Activated gamma-delta T cell treated with anti-CD3 and anti-CD28 coated beads, Interleukin-2, amount 50 U/mL, for 16 hours (primary cell): ENCODE measurements around the gene ULK2.

Experiments
- DNase-seq: peaks from one replicate; pipeline ENCODE4 v3.0.0-alpha.2; 2020; ENCODE audit warnings: low read depth

ULK2 gene

DNA sequence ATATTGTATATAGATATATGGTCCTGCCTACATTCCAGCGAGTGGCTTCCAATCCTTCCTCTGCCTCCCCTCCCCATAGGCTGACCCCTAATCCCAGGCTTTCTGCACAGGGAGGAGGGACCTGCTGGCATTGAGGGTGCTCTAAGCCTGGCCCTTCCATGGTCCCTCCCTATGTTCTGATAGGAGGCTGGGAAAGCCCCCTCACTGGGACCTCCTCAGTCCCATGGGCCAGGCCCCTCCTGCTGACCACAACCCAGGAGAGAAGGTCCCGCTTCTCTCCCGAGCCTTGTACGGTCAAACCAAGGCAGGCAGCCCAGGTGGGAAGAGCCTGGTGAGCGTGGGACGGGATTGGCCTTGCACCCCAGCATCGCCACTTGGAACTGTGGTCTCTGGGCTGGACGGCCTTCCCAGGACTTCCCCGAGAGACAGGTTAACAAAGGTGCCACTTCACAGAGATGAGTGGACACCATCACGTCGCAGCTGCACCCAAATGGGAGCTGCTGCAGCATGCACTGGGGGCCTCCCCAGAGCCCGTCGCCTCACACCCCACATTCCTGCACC, 120.5 kb downstream of the ULK2 start:
- DNase-seq: no peak

GRCh38 chr17:19746517-19746916, 121.2 kb downstream of the ULK2 start:
- DNase-seq: no peak

DNA sequence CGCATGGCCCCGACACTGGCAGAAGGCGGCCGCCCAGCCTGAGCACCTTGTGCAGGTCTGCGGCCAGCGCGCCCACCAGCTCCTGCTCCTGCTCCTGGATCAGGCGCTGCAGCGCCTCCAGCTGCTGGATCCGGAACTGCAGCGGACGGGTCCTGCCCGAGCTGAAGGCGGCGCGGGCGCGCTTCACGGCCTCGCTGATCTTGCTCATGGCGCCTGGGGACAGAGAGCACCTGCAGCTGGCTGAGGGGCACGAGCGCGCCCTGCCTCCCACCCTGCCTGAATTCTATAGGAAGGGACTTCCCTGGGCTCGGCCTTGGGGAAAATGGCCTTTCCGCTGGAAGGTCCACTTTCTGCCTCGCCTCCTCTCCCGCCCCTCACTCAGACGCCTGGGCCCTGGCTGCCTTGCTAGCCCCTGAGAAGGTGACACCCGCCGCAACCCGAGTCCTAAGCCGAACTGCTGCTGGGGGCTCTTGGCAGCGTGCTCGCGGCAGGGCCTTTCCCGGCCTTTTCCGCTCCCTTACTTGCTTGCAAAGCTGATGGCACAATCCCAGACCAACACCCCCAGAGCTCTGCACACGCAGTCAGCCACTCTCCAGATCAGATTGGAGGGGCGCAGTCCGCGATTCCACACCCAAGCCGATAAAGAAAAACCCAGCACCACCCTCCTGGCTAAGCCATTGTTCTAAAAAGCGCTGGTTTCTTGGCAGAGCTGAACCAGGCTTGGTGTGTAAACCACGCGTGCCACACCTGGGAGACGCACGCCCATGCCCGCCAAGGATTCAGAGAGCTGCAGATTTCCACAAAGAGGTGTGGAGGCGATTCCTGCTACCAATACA, 122.6 kb downstream of the ULK2 start:
- peak; percentile 65 for DNase-seq

GRCh38 chr17:19744492-19744891, 123.2 kb downstream of the ULK2 start:
- DNase-seq: no peak

DNA sequence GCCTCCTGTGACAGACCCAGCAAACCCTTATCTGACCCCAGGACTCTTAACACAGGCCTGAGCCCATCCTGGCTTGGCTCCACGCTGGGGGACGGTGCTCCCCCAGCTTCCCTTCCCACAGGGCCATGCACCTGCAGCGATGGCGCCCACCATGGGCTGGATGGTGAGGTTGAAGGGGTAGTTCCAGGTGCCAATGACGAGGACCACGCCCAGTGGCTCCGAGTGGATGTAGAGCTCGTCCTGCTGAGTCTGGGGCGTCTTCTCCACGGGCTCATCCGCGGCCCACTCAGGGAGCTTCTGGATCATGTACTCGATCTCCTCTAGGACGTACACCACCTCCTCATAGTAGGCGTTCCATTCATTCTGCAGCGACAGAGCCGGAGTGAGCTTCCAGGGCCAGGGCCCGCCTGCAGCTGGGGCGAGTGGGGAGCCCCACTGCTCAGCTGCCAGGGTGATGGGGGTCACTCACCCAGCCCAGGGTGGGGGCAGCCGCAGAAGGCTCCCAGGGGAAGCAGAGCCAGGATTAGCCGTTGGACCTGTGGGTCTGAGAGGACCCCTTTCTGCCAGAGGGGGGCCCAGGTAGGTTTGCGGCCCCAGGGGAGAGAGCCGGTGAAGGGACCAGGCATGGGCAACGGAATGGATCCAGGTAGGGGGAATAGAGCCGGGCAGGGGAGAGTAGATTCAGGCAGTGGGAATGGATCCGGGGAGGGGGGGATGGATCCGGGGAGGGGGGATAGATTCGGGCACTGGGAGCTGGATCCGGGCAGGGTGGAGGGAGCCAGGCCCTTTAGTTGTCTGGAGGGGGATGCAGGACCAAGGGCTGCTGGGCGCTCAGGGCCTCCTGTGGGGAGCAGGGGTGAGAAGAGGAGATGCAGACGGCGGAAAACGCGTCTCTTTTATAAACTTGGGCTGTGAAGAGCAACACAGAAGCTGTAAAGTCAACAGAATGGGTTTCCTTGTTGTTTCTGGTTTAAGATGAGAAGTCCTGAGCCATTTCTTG, 124.3 kb downstream of the ULK2 start:
- no peak for DNase-seq

DNA sequence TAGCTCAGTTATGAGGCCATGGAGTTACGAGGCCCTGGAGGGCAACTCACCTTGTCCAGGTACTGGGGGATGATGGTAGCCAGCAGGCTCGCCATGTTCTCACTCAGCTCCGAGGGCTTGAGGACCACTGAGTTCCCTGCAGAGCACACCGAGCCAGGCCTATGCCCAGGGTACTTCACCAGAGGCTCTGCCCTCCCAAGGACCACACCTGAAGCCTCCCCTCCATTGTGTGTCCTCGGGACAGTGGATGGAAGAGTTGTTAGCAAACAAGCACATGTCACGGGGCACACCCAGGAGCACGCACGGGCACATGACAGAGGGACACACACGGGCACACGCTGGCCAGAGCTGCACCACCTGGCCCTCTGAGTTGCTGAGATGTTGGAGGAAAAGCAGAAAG, 125.2 kb downstream of the ULK2 start:
- DNase-seq: no peak

- DNase-seq: no peak
These were observed 125.8 kb downstream of the ULK2 start for GRCh38 chr17:19741832-19742457.

DNA sequence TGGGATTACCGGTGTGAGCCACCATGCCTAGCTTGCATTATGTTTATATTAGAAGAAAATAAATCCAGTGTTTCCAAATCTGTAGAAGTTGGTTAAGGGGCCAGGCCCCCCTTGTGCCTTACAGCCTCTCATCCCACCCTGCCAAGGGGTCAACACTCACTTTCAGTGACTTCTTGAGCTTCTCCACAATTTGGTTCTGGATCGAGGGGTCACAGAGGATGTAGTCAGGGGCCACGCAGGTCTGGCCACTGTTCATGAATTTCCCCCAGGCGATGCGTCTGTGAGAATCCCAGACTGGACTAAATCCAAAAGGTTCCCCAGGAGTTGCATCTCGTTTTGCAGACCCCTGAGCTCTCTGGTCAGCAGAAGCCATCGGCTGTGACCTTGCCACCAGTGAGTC, 126.8 kb downstream of the ULK2 start:
- no peak for DNase-seq

DNA sequence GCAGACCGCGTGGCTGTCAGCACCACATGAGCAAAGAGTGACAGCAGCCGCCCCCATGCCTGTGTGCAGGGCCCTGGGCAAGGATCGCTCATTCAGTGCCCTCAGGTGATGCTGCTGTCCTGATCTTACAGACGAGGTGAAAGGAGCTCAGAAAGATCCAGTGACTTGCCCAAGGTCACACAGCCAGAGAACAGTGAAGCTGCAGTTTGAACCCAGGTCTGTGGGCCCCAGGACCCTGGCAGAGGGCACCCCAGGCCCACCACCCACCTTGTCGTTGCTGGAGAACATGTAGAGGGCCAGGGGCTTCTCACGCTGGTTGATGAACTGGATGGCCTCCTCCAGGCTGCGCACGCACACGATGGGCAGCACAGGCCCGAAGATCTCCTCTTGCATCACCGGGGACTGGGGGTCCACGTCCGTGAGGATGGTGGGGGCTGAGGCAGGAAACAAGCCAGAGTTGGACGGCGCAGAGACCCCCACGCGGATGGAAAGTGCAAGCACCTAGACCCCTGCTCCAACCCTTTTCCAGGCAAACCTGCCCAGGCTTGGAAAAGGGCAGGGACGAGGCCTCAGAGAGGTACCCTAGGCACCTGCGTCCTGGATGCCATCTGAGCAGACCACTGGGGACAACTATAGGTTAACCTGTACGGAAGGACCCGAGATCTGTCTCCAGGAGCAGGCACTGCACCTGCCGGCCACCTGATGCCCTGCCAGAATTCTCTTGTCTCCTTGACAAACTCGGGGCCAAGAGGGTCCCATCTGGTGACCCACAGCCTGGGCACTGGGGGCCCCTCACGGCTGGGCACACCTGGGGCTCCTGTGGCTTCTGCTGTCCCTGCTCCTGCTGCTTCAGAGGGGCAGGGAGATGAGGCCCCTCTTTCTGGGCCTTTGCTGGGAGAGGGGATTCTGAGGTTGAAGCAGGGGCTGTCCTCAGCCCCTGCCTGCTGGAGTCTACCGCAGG, 128.2 kb downstream of the ULK2 start:
- DNase-seq: no peak

DNA sequence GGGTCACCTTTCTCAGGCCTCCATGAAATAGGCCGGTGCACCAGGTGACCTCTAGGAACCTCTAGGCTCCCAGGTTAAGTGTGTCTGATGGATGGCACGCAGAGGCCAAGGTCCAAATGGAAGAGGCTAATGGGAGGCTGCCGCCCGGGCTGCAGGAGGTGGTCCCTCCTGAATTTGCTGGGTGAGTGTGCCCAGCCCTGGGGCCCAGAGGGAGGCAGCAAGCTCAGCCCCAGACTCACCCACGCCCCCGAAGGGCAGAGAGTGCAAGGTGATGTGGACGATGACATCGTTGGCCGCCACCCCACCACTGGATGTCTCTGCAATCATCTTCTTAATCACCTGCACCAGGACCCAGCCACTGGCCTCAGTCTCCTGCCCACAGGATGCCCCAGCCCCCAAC, 129.0 kb downstream of the ULK2 start:
- DNase-seq: no peak

DNA sequence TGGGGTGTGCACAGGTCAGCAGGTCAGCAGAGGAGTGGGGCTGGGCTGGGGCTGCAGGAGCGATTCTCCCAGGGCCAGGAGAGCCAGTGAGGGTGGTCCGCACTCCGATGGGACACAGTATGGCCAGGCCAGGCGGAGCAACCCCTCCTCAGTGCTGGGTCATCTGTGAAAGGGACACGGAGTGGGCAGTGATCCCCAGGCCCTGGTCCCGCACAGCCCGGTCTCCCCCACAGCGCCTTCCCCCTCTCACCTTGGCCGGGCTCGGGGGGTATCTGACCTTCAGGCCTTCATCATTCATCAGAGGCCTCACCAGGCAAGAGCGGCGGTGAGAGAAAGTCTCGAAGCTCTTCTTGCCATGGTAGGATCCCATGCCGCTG, 129.7 kb downstream of the ULK2 start:
- DNase-seq: no peak

DNA sequence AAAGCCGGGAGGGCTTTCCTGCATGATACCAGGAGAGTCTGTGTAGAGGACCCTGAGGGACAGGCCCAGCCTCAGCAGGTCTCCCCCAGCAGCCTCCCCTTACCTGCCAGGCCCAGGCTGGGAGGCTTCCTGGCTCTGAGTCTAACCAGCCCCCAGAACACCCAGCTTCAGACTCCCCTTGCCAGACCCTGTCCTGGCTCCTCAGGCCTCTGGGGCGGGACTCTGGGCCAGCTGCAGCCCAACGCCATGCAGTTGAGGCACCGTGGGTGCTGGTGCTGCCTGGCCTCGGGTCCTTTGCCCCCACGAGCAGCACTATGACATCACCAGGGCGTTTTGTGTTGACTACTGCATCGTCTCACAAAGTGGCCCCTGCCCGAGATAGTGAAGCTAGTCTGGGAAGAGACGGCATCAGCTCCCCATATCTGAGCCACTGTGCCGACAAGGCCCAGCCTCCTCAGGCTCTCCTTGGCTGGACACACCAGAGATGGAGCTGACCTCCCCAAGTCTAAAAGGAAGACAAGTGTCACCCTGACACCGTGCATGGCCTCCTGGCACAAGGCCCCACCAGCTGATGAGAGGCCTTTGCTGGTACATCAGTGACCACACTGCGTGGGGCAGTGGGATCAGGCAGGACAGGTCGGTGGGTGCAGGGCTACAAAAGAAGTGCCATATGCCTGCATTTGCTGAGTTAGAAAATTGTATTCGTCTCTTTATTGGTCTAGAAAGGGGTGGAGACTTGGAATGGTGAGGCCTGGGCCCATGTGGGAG, 130.2 kb downstream of the ULK2 start:
- no peak for DNase-seq

GRCh38 chr17:19736071-19736470, 131.7 kb downstream of the ULK2 start:
- DNase-seq: no peak

GRCh38 chr17:19733953-19734526, 133.7 kb downstream of the ULK2 start:
- DNase-seq: no peak

GRCh38 chr17:19731626-19732025, 136.1 kb downstream of the ULK2 start:
- DNase-seq: no peak

DNA sequence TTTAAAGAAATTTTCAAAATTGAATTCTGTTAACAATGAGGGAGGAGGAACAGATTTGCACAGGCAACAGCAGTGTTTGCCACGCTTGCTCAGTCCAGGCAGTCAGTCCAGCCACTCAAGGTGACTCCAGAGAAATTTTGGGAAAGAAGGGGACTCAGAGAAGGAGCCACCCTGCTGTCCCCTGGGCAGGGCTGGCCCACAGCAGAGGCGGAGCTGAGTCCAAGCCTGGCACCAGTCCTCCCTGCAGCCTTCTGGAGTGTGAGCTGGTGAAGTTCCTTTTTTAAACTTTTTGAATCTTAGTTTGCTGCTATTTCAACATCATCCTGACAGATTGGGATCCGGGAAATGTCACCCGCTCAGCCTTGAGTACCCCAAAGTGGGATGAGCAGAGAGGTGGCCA, 136.9 kb downstream of the ULK2 start:
- no peak for DNase-seq

- no peak for DNase-seq
These were observed 137.8 kb downstream of the ULK2 start for GRCh38 chr17:19729900-19730299.

- DNase-seq: no peak
These were observed 139.6 kb downstream of the ULK2 start for GRCh38 chr17:19728084-19728495.

DNA sequence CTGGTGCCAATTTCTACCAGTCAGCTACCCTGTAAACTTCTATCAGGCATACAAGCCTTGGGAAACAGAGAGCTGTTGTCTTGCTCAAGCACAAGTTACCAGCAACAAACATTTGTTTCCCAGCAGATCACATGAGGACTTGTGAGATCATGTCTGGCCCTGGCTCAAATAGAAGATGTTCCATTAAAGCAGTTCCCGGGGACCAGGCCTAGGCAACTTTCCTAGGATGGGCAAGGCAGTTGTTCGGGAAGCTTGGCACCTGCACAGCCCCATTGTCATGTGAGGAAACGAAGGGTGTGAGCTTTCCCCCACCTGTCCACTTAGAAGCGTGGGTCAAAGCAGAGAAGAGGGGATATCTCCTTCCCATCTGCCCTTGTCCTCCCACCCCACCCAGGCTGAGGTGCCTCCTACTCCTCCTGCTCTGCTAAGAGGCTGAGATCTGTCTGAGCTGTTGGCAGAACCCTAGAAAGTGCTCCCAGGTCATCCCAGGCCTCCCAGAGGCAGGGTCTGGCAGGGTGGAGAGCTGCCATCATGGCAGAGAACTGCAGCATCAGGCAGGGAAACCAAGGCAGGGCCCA, 140.1 kb downstream of the ULK2 start:
- DNase-seq: no peak
